Testis (tissue), 2 donors: Measurements from ENCODE around the gene DNAH17.

Experiments used
- POLR2A ChIP-seq: fragments of 450-650 bp; IDR thresholded peaks from one replicate; pipeline ENCODE4 v1.6.1; 2017; ENCODE audit warnings: antibody characterized with exemption, mild to moderate bottlenecking, moderate library complexity
- TF ChIP-seq, protein P1 (sequence below), 3 experiments: fragments of 450-650 bp in 2 of 3; fragments of 200-600 bp in 1 of 3; sonication (generic) in 1 of 3; IDR thresholded peaks; one replicate each; pipeline ENCODE4 v1.5.1; 2016 to 2019; ENCODE audit warnings: antibody characterized with exemption in 3 of 3, mild to moderate bottlenecking in 2 of 3, moderate library complexity in 1 of 3

DNA sequence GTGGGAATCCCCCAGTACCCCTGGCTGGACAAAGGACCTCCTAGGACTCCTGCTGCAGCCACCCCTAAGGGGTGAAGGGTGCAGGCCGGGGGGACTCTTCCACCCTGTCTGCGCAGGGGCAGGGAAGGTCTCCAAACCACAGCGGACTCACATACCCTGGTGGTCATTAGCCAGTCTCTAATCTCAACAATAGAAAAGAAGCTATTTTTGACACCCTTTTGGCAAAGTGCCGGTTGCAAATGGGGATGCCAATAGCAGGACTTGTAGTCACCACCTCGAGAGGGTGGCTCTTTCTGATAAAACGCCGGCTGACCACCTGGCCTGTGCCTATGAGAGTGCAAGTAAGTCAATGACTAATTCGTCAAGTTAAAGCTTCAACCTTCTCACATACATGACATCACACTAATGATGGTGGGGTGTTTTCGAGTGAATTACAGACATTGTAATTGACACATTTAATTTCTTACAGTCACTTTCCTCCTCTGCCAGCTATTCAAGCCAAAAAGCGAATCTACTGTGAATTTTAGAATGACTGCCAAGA is 23.1 kb upstream of the DNAH17 start:
- TF ChIP-seq, protein P1, sequence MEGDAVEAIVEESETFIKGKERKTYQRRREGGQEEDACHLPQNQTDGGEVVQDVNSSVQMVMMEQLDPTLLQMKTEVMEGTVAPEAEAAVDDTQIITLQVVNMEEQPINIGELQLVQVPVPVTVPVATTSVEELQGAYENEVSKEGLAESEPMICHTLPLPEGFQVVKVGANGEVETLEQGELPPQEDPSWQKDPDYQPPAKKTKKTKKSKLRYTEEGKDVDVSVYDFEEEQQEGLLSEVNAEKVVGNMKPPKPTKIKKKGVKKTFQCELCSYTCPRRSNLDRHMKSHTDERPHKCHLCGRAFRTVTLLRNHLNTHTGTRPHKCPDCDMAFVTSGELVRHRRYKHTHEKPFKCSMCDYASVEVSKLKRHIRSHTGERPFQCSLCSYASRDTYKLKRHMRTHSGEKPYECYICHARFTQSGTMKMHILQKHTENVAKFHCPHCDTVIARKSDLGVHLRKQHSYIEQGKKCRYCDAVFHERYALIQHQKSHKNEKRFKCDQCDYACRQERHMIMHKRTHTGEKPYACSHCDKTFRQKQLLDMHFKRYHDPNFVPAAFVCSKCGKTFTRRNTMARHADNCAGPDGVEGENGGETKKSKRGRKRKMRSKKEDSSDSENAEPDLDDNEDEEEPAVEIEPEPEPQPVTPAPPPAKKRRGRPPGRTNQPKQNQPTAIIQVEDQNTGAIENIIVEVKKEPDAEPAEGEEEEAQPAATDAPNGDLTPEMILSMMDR (IDR thresholded peaks at IDR 0.05) = no peak
- no peak for TF ChIP-seq POLR2A
